CD4-positive, alpha-beta memory T cell (primary cell): ENCODE data around the gene OR2W3. TPM values are rescaled to one million over a fixed set of nuclear protein-coding genes. Genes with fewer than 3 reads are reported as not detected.

Source experiments
- CTCF ChIA-PET: fragments of 350-600 bp; sonication (Branson Sonifier 250); formaldehyde crosslinking; loops from one replicate; lab custom pipeline; 2021; ENCODE audit warnings: inconsistent platforms; ENCODE audit not compliant: partially characterized antibody; lab: Charles Lee
- POLR2A ChIA-PET: fragments of 350-600 bp; sonication (Branson Sonifier 250); formaldehyde crosslinking; loops from one replicate; lab custom pipeline; 2021; ENCODE audit not compliant: partially characterized antibody; lab: Charles Lee
- DNase-seq, 5 donors: peaks; one replicate each; pipeline versions ENCODE4 v3.0.0 to v3.0.0-alpha.2; 2020 to 2022; ENCODE audit warnings: mixed read lengths in 1 of 5
- H3K27ac ChIP-seq: one replicate; pipeline ENCODE4 v1.7.0; 2013; ENCODE audit warnings: low read depth, low read length
- H3K27me3 ChIP-seq: 2 replicates; pipeline ENCODE4 v1.7.0; 2013; ENCODE audit warnings: mild to moderate bottlenecking, low read length, moderate library complexity; ENCODE audit not compliant: insufficient read depth
- H3K36me3 ChIP-seq: 2 replicates; pipeline ENCODE4 v1.7.0; 2013; ENCODE audit warnings: mild to moderate bottlenecking, low read length, moderate library complexity; ENCODE audit not compliant: insufficient read depth
- H3K4me1 ChIP-seq: 2 replicates; pipeline ENCODE4 v1.7.0; 2013; ENCODE audit warnings: mild to moderate bottlenecking, low read length, moderate library complexity; ENCODE audit not compliant: insufficient read depth
- H3K4me3 ChIP-seq, 2 donors: one replicate each; pipeline ENCODE4 v1.7.0; 2013; ENCODE audit warnings: low read length in 2 of 2, mild to moderate bottlenecking in 1 of 2
- H3K9me3 ChIP-seq, 2 donors: one replicate each; pipeline ENCODE4 v1.7.0; 2013; ENCODE audit warnings: low read length in 2 of 2, control low read depth in 1 of 2; ENCODE audit not compliant: control insufficient read depth in 1 of 2
- H3K27ac Mint-ChIP-seq, 7 donors: one replicate each; pipeline ENCODE4 v1.8.0; 2020 to 2021; ENCODE audit warnings: mixed read lengths in 7 of 7, mild to moderate bottlenecking in 6 of 7, inconsistent platforms in 3 of 7, moderate library complexity in 3 of 7
- H3K27me3 Mint-ChIP-seq, 2 donors: one replicate each; pipeline ENCODE4 v1.8.0; 2020 to 2021; ENCODE audit warnings: mixed read lengths in 2 of 2
- H3K36me3 Mint-ChIP-seq, 2 donors: one replicate each; pipeline ENCODE4 v1.8.0; 2020 to 2021; ENCODE audit warnings: mixed read lengths in 2 of 2, inconsistent platforms in 1 of 2, mild to moderate bottlenecking in 1 of 2
- H3K4me1 Mint-ChIP-seq, 4 donors: one replicate each; pipeline ENCODE4 v1.8.0; 2020 to 2021; ENCODE audit warnings: mixed read lengths in 4 of 4, mild to moderate bottlenecking in 1 of 4
- H3K4me3 Mint-ChIP-seq, 8 donors: one replicate each; pipeline ENCODE4 v1.8.0; 2020 to 2021; ENCODE audit warnings: mixed read lengths in 8 of 8, mild to moderate bottlenecking in 7 of 8, moderate library complexity in 6 of 8, inconsistent platforms in 3 of 8
- H3K9me3 Mint-ChIP-seq, 8 donors: one replicate each; pipeline ENCODE4 v1.8.0; 2020 to 2021; ENCODE audit warnings: mixed read lengths in 8 of 8, mild to moderate bottlenecking in 5 of 8, inconsistent platforms in 3 of 8, moderate library complexity in 1 of 8
- intact Hi-C: fragments of 100-400 bp; cut with micrococcal nuclease; formaldehyde crosslinking; loops from one replicate; pipeline ENCODE4 v1.15.1; 2023
- polyA plus RNA-seq, 2 donors: library from polyadenylated mRNA; unstranded; fragments of 300-500 nt; fragmentation: Illumina TruSeq; gene quantifications; one replicate each; pipeline ENCODE4 v1.2.3, GENCODE V29; 2021
- total RNA-seq, 2 experiments: library from RNA; stranded (reverse); gene quantifications; one replicate each; pipeline ENCODE4 v1.2.3, GENCODE V29; 2021

The OR2W3 gene
- total RNA-seq: not detected
- not detected for polyA plus RNA-seq

DNA sequence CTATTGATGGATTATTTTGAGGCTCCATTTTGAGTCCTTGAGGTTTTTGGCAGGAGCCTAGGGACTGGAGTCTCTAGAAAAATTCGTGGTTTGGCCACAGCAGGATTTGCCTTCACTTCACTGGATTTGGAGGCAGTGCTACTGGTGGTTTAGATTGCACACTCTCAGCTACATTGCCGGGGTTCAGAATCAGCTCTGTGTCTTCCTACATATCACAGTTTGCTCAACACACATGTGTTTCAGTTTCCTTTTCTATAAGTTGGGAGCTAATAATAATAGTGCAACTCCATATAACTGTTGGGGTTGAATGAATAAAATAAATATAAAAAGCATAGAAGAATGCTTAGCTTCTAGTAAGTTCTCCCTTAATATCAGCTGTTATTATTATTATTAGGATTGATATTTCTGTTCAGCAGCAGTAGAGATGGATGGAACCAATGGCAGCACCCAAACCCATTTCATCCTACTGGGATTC is at the start of gene OR2W3:
OR2W3 (plus strand) TSS at position 425 of the 475 bp plus-strand sequence; CDS start at position 425, 0 bp downstream.
- CTCF ChIA-PET: no interaction called here
- no peak within 1 kb of the TSS for H3K27ac ChIP-seq
- peaks cover 0 to 1% of the 10 kb centered on the region in 2 donors for H3K27me3 Mint-ChIP-seq
- peaks cover 0 to 23% (median under 1%) of the 10 kb centered on the region in 8 donors for H3K9me3 Mint-ChIP-seq
- H3K36me3 Mint-ChIP-seq: no peaks in the 10 kb centered on the region
- no peaks in the 10 kb centered on the region for H3K9me3 ChIP-seq
- intact Hi-C loops: no loop called here
- H3K36me3 ChIP-seq: no peaks in the 10 kb centered on the region
- no peak within 1 kb of the TSS for H3K27ac Mint-ChIP-seq
- POLR2A ChIA-PET: no interaction called here
- H3K27me3 ChIP-seq: no peaks in the 10 kb centered on the region
- no peaks in the 10 kb centered on the region for H3K4me1 Mint-ChIP-seq
- H3K4me1 ChIP-seq: no peaks in the 10 kb centered on the region
- no peak within 1 kb of the TSS for H3K4me3 ChIP-seq
- no peak within 1 kb of the TSS for H3K4me3 Mint-ChIP-seq
- no peak for DNase-seq

DNA sequence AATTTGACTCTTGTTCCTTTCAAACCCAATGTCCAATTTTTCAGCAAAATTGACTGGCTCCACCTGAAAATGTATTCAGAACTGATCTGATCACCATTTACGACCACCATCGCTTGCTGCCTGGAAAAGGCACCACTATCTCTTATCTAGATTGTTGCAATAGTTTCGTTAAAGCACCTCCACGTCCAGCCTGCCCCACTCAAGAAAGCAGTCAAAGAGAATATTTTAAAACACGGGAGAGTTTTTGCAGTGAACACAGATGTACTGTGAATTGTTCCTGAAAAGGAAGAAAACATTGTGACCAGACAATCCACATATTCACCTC is 49.7 kb upstream of the OR2W3 start:
- Mint-ChIP-seq H3K36me3 (no peaks in the 10 kb centered on the region), H3K4me3 (no peak overlapping the region), H3K27me3 (peaks cover 0 to 1% of the 10 kb centered on the region in 2 donors), H3K9me3 (peaks cover 0 to 4% (median 0%) of the 10 kb centered on the region in 8 donors), H3K27ac (no peak overlapping the region), H3K4me1 (no peaks in the 10 kb centered on the region)
- Histone ChIP-seq H3K4me3 (no peak overlapping the region), H3K27ac (no peak overlapping the region), H3K36me3 (no peaks in the 10 kb centered on the region), H3K9me3 (no peaks in the 10 kb centered on the region), H3K27me3 (no peaks in the 10 kb centered on the region), H3K4me1 (no peaks in the 10 kb centered on the region)
- CTCF ChIA-PET: no interaction called here
- intact Hi-C loops: no loop called here
- POLR2A ChIA-PET: no interaction called here
- DNase-seq: no peak

DNA sequence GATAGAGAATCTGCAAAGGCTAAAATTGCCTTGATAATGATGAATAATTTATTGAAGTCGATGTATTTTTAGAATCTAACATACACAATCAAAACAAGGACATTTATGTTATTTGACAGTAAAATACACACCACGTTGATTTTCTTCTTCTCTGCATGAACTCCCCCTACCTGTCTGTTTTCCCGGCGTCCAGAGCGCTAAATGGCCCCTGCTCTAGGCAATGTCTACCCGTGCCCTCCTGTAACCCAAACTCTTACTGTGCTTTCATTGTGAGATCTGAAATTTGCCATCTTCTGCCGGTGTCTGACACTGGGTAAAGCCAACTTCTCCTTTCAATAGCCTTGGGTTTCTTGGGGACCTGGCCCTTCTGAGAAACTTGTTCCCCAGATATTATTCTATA is 47.0 kb upstream of the OR2W3 start:
- H3K27ac ChIP-seq: no peak overlapping the region
- Mint-ChIP-seq H3K4me3 (no peak overlapping the region), H3K36me3 (no peaks in the 10 kb centered on the region), H3K9me3 (peaks cover 0 to 4% (median 0%) of the 10 kb centered on the region in 8 donors), H3K27ac (no peak overlapping the region), H3K27me3 (peaks cover 0 to 3% of the 10 kb centered on the region in 2 donors), H3K4me1 (no peaks in the 10 kb centered on the region)
- intact Hi-C loops: no loop called here
- no peak overlapping the region for H3K4me3 ChIP-seq
- H3K27me3 ChIP-seq: no peaks in the 10 kb centered on the region
- H3K4me1 ChIP-seq: no peaks in the 10 kb centered on the region
- no peaks in the 10 kb centered on the region for H3K9me3 ChIP-seq
- no peaks in the 10 kb centered on the region for H3K36me3 ChIP-seq
- DNase-seq: no peak
- ChIA-PET POLR2A (no interaction called here), CTCF (no interaction called here)

DNA sequence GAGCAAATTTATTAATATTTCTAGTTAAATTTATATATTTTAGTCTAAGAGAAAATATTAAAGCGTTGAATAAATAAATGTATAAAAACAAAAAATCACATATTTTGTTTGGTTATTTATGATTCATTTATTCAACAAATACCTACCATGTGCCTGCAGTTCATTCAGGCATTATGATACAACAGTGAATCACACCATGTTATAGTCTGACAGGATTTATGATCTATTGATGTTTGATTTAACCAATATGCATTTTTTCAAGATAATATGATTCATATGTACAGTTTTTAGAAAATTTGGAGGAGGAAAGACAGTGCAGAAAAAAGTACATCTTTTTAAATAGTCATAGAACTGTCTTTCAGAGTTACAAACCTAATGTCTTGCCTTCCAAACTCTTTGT is 45.8 kb upstream of the OR2W3 start:
- Mint-ChIP-seq H3K9me3 (peaks cover 0 to 4% (median 0%) of the 10 kb centered on the region in 8 donors), H3K27ac (no peak overlapping the region), H3K27me3 (peaks cover 2 to 6% of the 10 kb centered on the region in 2 donors), H3K36me3 (no peaks in the 10 kb centered on the region), H3K4me1 (no peaks in the 10 kb centered on the region), H3K4me3 (no peak overlapping the region)
- ChIA-PET POLR2A (no interaction called here), CTCF (no interaction called here)
- DNase-seq: no peak
- Histone ChIP-seq H3K36me3 (no peaks in the 10 kb centered on the region), H3K27ac (no peak overlapping the region), H3K4me1 (no peaks in the 10 kb centered on the region), H3K27me3 (no peaks in the 10 kb centered on the region), H3K9me3 (no peaks in the 10 kb centered on the region), H3K4me3 (no peak overlapping the region)
- intact Hi-C loops: no loop called here

DNA sequence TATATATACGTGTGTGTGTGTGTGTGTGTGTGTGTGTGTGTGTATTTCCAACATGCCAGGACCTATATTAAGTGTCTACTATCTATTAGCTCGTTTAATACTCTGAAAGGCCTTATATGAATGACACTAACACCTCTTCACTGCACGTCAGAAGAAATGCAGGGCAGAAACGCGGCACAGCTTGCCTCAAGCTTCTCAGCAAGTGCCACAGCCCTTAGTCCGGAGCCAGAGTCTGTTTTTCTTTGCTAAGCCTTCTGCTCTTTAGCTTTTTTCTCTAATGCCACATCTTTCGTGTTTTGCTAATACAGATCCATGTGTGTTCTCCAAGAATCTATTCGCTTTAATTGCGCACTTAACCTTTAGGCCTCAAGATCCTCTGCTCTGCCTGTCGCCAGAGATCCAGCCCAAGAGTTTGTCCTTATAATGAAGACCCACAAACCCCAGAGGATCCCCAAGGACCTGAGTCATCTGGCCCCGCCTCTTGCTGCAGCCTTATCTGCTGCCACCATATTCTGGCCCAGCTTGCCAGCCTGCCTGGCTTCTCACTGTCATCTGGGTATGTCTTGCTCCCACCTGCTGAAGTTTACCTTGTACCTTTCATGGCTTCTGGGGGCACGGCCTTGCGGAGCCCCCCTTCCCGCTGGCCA is 40.4 kb upstream of the OR2W3 start:
- H3K4me1 Mint-ChIP-seq: peaks cover 5 to 15% (median 8%) of the 10 kb centered on the region in 4 donors
- ChIA-PET POLR2A (no interaction called here), CTCF (no interaction called here)
- DNase-seq: no peak
- peak overlapping the region in 2 of 8 donors; percentile 2 to 25 for H3K4me3 Mint-ChIP-seq
- Histone ChIP-seq H3K4me3 (no peak overlapping the region), H3K36me3 (no peaks in the 10 kb centered on the region), H3K27ac (no peak overlapping the region), H3K27me3 (peaks cover 5% of the 10 kb centered on the region), H3K9me3 (no peaks in the 10 kb centered on the region), H3K4me1 (no peaks in the 10 kb centered on the region)
- peaks cover 23% of the 10 kb centered on the region in 2 donors for H3K27me3 Mint-ChIP-seq
- intact Hi-C loops: no loop called here
- peaks cover 0 to 6% (median 0%) of the 10 kb centered on the region in 8 donors for H3K9me3 Mint-ChIP-seq
- H3K27ac Mint-ChIP-seq: no peak overlapping the region
- H3K36me3 Mint-ChIP-seq: no peaks in the 10 kb centered on the region

DNA sequence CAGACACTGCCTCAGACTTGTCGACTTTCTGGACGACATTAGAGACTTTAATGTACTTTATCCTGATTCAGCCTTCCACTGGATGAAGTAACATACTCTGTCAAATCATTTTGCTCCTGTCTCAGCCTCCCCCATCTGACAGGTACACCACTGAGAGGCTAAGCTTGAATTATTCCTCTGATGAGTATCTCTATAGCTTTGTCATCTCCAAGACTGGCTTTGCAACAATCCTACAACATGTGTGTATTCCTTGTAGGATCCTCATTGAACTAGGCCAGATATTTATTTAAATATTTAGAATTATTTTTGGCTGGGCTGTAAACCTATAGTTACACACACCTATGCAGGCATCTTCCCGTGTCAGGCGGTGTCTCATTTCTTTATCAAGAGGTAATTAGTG is 39.5 kb upstream of the OR2W3 start:
- Mint-ChIP-seq H3K27ac (no peak overlapping the region), H3K4me3 (peak overlapping the region in 2 of 8 donors; percentile 3 to 40), H3K9me3 (peaks cover 0 to 8% (median 0%) of the 10 kb centered on the region in 8 donors), H3K4me1 (peaks cover 5 to 15% (median 8%) of the 10 kb centered on the region in 4 donors), H3K36me3 (no peaks in the 10 kb centered on the region), H3K27me3 (peaks cover 27 to 28% of the 10 kb centered on the region in 2 donors)
- Histone ChIP-seq H3K27ac (no peak overlapping the region), H3K4me1 (no peaks in the 10 kb centered on the region), H3K27me3 (peaks cover 5% of the 10 kb centered on the region), H3K4me3 (no peak overlapping the region), H3K9me3 (no peaks in the 10 kb centered on the region), H3K36me3 (no peaks in the 10 kb centered on the region)
- ChIA-PET POLR2A (no interaction called here), CTCF (no interaction called here)
- intact Hi-C loops: no loop called here
- no peak for DNase-seq

DNA sequence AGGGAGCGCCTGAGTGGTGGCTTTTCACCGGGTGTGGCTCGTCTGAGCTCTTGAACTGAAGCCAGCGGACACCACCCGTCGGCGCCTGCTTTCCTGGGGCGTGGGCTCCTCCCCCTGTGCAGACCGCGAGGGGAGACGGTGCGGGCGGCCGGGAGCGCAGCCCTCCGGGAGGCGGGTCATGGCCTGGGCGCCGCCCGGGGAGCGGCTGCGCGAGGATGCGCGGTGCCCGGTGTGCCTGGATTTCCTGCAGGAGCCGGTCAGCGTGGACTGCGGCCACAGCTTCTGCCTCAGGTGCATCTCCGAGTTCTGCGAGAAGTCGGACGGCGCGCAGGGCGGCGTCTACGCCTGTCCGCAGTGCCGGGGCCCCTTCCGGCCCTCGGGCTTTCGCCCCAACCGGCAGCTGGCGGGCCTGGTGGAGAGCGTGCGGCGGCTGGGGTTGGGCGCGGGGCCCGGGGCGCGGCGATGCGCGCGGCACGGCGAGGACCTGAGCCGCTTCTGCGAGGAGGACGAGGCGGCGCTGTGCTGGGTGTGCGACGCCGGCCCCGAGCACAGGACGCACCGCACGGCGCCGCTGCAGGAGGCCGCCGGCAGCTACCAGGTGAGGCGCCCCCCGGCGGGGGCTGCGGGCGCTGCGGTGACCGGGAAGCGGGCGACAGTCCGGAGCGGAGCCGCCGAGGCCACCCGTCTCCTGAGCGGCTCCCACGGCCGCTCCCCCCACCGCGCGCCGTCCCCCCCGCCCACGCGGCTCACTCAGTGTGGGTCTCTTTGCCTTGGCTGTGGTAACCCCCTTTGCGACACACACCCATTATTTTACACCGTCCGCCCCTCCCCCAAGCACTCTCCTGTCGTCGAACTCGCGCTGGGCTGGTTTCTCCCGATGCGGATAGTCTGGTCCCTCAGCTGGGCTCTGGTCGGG is 38.1 kb upstream of the OR2W3 start, which contains the start of gene TRIM58:
TRIM58 (plus strand) TSS at position 119 of the 916 bp plus-strand sequence; CDS start at position 179, 60 bp downstream.
- Mint-ChIP-seq H3K36me3 (no peaks in the 10 kb centered on the region), H3K27me3 (peaks cover 25 to 28% of the 10 kb centered on the region in 2 donors), H3K4me3 (peak within 1 kb of the TSS; percentile 72 to 81 (median 76)), H3K27ac (no peak within 1 kb of the TSS), H3K4me1 (peaks cover 5 to 15% (median 8%) of the 10 kb centered on the region in 4 donors), H3K9me3 (peaks cover 0 to 8% (median 0%) of the 10 kb centered on the region in 8 donors)
- H3K4me1 ChIP-seq: no peaks in the 10 kb centered on the region
- H3K27ac ChIP-seq: no peak within 1 kb of the TSS
- no peaks in the 10 kb centered on the region for H3K36me3 ChIP-seq
- no peak within 1 kb of the TSS for H3K4me3 ChIP-seq
- H3K27me3 ChIP-seq: peaks cover 5% of the 10 kb centered on the region
- intact Hi-C loops: no loop called here
- ChIA-PET CTCF (no interaction called here), POLR2A (no interaction called here)
- H3K9me3 ChIP-seq: no peaks in the 10 kb centered on the region
- DNase-seq: peak in 2 of 5 donors; percentile 0 to 3
